22Rv1 (cell line): Measurements from ENCODE around the gene C1orf35.

Source experiments
- CTCF ChIP-seq: fragments of 450-650 bp; IDR thresholded peaks from 2 replicates; pipeline ENCODE4 v1.5.1; 2017; ENCODE audit warnings: mild to moderate bottlenecking
- ZFX ChIP-seq: fragments of 450-650 bp; IDR thresholded peaks from 2 replicates; pipeline ENCODE4 v1.6.1; 2017; ENCODE audit warnings: antibody characterized with exemption, borderline replicate concordance

GRCh38 chr1:228070173-228070572 is 33.0 kb downstream of the C1orf35 start:
- TF ChIP-seq CTCF (no peak), ZFX (no peak)
